A549 (cell line): ENCODE data around the gene NTRK2. TPM values are rescaled to one million over a fixed set of nuclear protein-coding genes. Genes with fewer than 3 reads are reported as not detected.

Experiments used
- ATAC-seq, 2 experiments: fragments of 200-7000 bp in 1 of 2; fragments of >200 bp in 1 of 2; cut with Nextera tagmentation in 1 of 2; cut with Tn5 transposase in 1 of 2; 3 replicates each; pipeline versions ENCODE4 v1.8.0 to v1.9.1; 2018 to 2020; ENCODE audit warnings: mild to moderate bottlenecking in 1 of 2, moderate library complexity in 1 of 2
- CTCF ChIA-PET: fragments of 300-600 bp; sonication (Branson Sonifier 250); formaldehyde crosslinking; extraction: SDS; loops from one replicate; lab custom pipeline; 2021; ENCODE audit warnings: antibody characterized with exemption, inconsistent platforms; lab: Yijun Ruan, JAX
- POLR2A ChIA-PET: fragments of 350-600 bp; formaldehyde crosslinking; extraction: SDS; loops from one replicate; lab custom pipeline; 2021; ENCODE audit warnings: antibody characterized with exemption, inconsistent platforms; lab: Yijun Ruan, JAX
- DNase-seq, 2 experiments: peaks; one replicate each; pipeline versions ENCODE4 v3.0.0 to v3.0.0-alpha.2; 2011 to 2016; ENCODE audit warnings: low read depth in 1 of 2, low spot score in 1 of 2
- FAIRE-seq: peaks from 2 replicates; lab custom pipeline; 2011; peaks lifted over from hg19 to GRCh38; lab: Jason Lieb, UNC
- H3K27ac ChIP-seq, 2 experiments: fragments of >200 bp; sonication (Bioruptor Twin); formaldehyde crosslinking; 3 replicates each; pipeline ENCODE4 v1.5.1; 2016 to 2017
- H3K4me1 ChIP-seq: fragments of >200 bp; sonication (Bioruptor Twin); formaldehyde crosslinking; 3 replicates; pipeline ENCODE4 v1.6.1; 2016
- H3K4me2 ChIP-seq: fragments of >200 bp; sonication (Bioruptor Twin); formaldehyde crosslinking; 3 replicates; pipeline ENCODE4 v1.6.1; 2016
- H3K4me3 ChIP-seq: fragments of >200 bp; sonication (Bioruptor Twin); formaldehyde crosslinking; 3 replicates; pipeline ENCODE4 v1.5.1; 2016
- H3K9me3 ChIP-seq: fragments of >200 bp; sonication (Bioruptor Twin); formaldehyde crosslinking; 3 replicates; pipeline ENCODE4 v1.6.1; 2016
- BHLHE40 ChIP-seq: IDR thresholded peaks from 2 replicates; pipeline ENCODE4 v1.6.1; 2012; ENCODE audit warnings: low read depth, low read length, inconsistent platforms
- CTCF ChIP-seq: fragments of >200 bp; sonication (Bioruptor Twin); formaldehyde crosslinking; IDR thresholded peaks from 3 replicates; pipeline ENCODE4 v1.5.1; 2016
- EHMT2 ChIP-seq: fragments of 200-600 bp; sonication (generic); IDR thresholded peaks from 2 replicates; pipeline ENCODE4 v1.6.1; 2016; ENCODE audit warnings: antibody characterized with exemption, low read depth, mild to moderate bottlenecking, moderate library complexity
- HEYL ChIP-seq: fragments of 250-450 bp; sonication (Bioruptor Pico); IDR thresholded peaks from 2 replicates; pipeline ENCODE4 v1.8.0; 2021; ENCODE audit warnings: mild to moderate bottlenecking, moderate library complexity
- JUN ChIP-seq, 2 experiments: fragments of >200 bp; sonication (Bioruptor Twin); formaldehyde crosslinking; IDR thresholded peaks; 2 replicates in 1 of 2; 3 replicates in 1 of 2; pipeline ENCODE4 v1.6.1; 2016 to 2017
- JUNB ChIP-seq: fragments of >200 bp; sonication (Bioruptor Twin); formaldehyde crosslinking; IDR thresholded peaks from 2 replicates; pipeline ENCODE4 v1.6.1; 2016
- KDM1A ChIP-seq: fragments of 200-600 bp; sonication (generic); IDR thresholded peaks from 2 replicates; pipeline ENCODE4 v1.6.1; 2016; ENCODE audit warnings: low read depth, mild to moderate bottlenecking
- RAD21 ChIP-seq, 2 experiments: fragments of >200 bp in 1 of 2; sonication (Bioruptor Twin) in 1 of 2; formaldehyde crosslinking in 1 of 2; IDR thresholded peaks in 1 of 2; conservative IDR thresholded peaks in 1 of 2; 2 replicates in 1 of 2; 3 replicates in 1 of 2; pipeline ENCODE4 v1.6.1; 2012 to 2018; ENCODE audit warnings: inconsistent platforms in 1 of 2
- REST ChIP-seq: fragments of 200-600 bp; sonication (generic); IDR thresholded peaks from 2 replicates; pipeline ENCODE4 v1.6.1; 2016; ENCODE audit warnings: antibody characterized with exemption, mild to moderate bottlenecking, moderate library complexity
- SREBF2 ChIP-seq: fragments of 450-650 bp; IDR thresholded peaks from 2 replicates; pipeline ENCODE4 v1.6.1; 2014; ENCODE audit warnings: mild to moderate bottlenecking, moderate library complexity
- ZC3H11A ChIP-seq: fragments of 450-650 bp; IDR thresholded peaks from 2 replicates; pipeline ENCODE4 v1.6.1; 2014; ENCODE audit warnings: antibody characterized with exemption, mild to moderate bottlenecking
- WGBS: methylation state at CpG from one replicate; pipeline ENCODE4 v1.1.6; 2017; ENCODE audit errors: missing lambda C conversion rate; 5-methylcytosine and 5-hydroxymethylcytosine counted together
- polyA plus RNA-seq, 4 experiments: library from polyadenylated mRNA; depleted of rRNA in 3 of 4; stranded (reverse); fragments of >200 nt; fragmentation: RNase III in 1 of 4; extraction: RNeasy Plus Mini Kit Qiagen cat#74134 plus additional on column Dnase treatment in 1 of 4; gene quantifications; 2 replicates in 3 of 4; 3 replicates in 1 of 4; pipeline ENCODE4 v1.2.3, GENCODE V29; 2011 to 2017
- TF ChIP-seq, protein P1 (sequence below): fragments of 150-350 bp; IDR thresholded peaks from 2 replicates; pipeline ENCODE4 v1.6.1; 2014; ENCODE audit warnings: low read depth, mild to moderate bottlenecking, low read length

Gene NTRK2
- polyA plus RNA-seq, 2 of the 4 experiments (the other 2 are of a cell fraction) = 0.03 TPM

DNA sequence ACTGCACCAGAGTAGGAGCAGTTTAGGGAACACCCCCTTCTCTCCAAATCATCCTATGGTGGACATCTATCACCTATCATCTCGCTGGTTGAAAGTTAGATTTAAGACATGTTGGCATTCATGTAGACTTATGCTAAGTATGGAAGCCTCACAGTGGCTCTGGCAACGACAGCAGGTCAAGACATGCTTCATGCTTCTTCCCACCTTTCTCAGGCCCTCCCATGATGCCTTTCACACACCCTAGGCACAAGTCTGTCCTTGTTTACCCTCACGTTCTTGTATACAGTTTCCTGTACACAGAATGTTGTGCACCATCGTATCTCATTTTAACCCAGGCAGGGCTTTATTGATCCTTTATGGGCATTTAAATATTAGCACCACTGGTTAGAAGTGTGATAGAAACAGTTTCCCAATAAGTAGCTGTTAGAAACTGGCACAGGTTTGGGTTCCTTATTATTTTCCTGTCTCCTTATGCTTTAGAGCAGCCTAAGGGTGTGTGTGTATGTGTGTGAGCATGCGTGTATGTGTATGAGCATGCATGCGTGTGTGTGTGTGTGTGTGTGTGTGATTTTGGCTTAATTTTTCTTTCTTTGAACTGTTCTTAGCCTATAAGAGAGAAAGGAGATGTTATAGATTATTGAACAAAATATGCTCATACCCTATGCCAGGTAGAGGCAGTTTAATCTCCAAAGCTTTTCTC, 160.6 kb downstream of the NTRK2 start:
- WGBS = 51% methylated on average over 6 of the region's 6 CpGs
- Histone ChIP-seq H3K9me3 (no peaks in the 10 kb centered on the region), H3K4me2 (no peak overlapping the region), H3K4me1 (no peaks in the 10 kb centered on the region), H3K27ac (no peak overlapping the region), H3K4me3 (no peak overlapping the region)
- no peak for FAIRE-seq
- TF ChIP-seq JUNB (no peak), ZC3H11A (no peak), BHLHE40 (no peak), KDM1A (no peak), CTCF (no peak)
- TF ChIP-seq, protein P1, sequence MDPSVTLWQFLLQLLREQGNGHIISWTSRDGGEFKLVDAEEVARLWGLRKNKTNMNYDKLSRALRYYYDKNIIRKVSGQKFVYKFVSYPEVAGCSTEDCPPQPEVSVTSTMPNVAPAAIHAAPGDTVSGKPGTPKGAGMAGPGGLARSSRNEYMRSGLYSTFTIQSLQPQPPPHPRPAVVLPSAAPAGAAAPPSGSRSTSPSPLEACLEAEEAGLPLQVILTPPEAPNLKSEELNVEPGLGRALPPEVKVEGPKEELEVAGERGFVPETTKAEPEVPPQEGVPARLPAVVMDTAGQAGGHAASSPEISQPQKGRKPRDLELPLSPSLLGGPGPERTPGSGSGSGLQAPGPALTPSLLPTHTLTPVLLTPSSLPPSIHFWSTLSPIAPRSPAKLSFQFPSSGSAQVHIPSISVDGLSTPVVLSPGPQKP = no peak
- no peak for DNase-seq
- POLR2A ChIA-PET = no interaction called here
- CTCF ChIA-PET = interaction anchor here (1.2 kb wide), 1 partner anchor 124 kb away, joined by 3 read pairs; no protein-coding TSS in a partner anchor
- ATAC-seq = no peak

GRCh38 chr9:84831377-84831776, 161.8 kb downstream of the NTRK2 start:
- 40% methylated on average over 4 of the region's 4 CpGs for WGBS
- no peaks in the 10 kb centered on the region for H3K9me3 ChIP-seq
- CTCF ChIA-PET = no interaction called here
- FAIRE-seq = no peak
- DNase-seq = no peak
- no peak for ATAC-seq
- H3K4me3 ChIP-seq = no peak overlapping the region
- TF ChIP-seq REST (no peak), EHMT2 (no peak), CTCF (no peak), RAD21 (conservative IDR thresholded peaks at IDR 0.05 in 1 of 2, IDR thresholded peaks at IDR 0.05 in 1 of 2) (no peak), SREBF2 (no peak), HEYL (CRISPR knock-in tag) (no peak), JUN (IDR thresholded peaks at IDR 0.05) (no peak), KDM1A (no peak)
- TF ChIP-seq, protein P1 = no peak
- no peak overlapping the region for H3K4me2 ChIP-seq
- POLR2A ChIA-PET = no interaction called here
- H3K27ac ChIP-seq = no peak overlapping the region
- H3K4me1 ChIP-seq = no peaks in the 10 kb centered on the region
